GM21723 (cell line): Measurements from ENCODE around the gene PTPRN2.
"Not testable (repeated sequence)": the region's sequence is repeated elsewhere in the genome, so short reads cannot be mapped to it uniquely, and the experiment has no call there.

Experiments
- ATAC-seq: cut with Tn5 transposase; IDR thresholded peaks from one replicate; pipeline ENCODE4 v1.9.1; 2021; ENCODE audit warnings: mild to moderate bottlenecking, moderate library complexity; ENCODE audit not compliant: unreplicated experiment

Gene PTPRN2

DNA sequence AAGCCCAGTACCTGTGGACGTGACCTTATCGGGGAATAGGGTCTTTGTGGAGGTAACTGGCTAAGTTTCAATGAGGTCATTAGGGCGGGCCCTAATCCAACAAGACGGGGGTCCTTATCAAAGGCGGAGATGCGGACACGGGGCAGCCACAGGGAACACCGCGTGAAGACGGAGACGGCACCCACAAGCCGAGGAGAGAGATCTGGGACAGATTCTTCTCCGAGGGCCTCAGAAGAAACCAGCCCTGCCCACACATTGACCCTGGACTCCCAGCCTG, 733.9 kb downstream of the PTPRN2 start:
- ATAC-seq = no peak

DNA sequence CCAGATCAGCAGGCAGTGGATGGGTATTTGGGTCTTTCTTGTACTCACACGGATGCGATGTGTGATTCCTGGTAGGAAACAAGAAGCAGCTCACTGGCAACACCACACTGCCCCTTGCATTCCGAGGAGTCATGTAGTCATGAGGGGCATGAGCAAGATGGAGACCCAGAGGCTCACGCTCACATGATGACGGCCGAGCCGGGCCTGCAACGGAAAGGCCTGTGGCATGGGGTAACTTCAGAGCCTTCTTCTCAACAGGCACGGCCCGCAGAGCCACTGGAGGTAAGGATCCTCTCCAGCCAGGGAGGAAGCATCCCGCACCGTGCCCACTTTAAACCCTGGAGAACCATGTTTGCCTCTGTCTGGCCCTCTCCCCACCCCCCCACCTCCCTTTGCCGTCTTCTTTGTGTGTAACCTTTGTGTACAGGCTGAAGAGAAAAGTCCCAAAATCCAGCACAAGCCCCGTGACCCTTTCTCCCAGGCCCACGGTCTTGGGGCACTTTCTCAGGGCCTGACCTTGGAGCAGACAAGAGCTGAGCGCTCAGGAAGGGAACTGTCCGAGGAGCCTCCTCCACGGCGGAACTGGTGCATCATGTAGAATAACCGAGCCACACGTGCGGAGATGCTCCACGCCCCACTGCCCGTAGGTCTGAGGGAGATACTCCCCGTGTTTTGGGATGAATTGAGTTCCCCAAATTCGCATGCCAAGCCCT, 734.4 kb downstream of the PTPRN2 start:
- ATAC-seq = no peak

DNA sequence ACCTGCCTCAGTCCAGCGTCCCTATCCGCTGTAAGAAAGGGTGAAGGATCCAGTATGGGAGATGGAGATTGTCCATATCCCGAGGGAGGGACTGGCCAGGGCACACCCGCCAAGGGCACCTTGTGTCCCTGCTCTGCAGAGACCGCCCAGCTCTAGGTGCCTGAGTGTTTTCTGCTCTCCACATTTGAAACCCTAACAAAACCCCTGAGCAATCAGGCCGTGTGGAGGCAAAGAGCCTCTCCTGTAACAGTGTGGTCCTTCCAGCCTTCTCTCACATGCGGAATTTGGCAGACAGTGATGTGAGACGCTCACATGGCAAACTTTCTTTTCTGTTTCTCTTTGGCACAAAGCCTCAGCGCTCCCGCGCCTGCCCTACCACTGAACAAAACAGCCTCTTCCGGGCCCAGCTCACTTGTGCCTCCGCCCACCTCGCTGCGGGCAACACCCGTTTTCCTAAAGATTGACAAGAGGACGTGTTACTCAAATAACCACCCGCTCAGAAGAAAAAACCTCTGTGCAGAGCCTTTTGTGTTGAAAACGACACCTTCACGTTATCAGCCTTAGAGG, 736.0 kb downstream of the PTPRN2 start:
- ATAC-seq = no peak

DNA sequence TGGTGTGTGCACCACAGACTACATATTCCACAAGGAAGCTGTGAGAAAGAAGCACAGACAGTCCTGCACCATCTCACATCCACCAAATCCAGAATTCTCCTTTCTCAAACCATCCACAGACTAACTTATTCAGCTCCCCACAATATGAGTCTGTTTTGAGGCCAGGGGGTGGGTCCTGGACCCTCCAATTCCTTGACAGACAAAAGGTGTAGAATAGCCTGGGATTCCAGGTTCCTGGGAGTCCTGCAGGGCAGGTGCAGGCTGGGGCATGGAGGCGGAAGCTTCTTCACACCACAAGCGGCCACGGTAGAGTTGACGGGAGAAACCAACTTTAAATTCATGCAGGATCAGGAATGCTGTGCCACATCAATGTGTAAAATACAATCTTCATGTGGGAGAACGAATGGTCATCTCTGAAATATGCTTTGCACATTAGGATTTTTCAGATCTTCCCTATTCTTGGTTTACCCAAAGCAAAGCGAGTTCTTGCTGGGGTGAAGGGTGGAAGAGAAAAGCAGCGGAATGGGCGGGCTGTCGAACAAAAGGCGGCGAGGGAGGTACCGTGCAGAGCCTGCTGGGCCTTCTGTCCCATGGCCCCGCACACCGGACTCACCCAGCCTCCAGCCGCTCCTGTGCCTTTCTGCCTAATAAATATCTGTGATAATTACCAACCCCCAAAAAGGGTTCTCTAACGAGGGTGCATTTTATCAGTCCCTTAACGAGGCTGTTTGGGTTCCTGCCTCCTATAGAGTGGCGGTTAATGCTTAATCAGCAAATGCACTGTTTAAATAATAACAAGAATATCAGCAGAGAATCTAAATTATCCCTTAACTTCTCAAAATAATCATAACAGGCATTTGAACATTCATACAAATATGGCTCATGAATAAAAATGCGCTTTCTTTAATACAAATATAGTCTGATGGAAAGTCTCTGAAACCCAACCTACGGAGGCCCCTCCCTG, 736.9 kb downstream of the PTPRN2 start:
- ATAC-seq = no peak

DNA sequence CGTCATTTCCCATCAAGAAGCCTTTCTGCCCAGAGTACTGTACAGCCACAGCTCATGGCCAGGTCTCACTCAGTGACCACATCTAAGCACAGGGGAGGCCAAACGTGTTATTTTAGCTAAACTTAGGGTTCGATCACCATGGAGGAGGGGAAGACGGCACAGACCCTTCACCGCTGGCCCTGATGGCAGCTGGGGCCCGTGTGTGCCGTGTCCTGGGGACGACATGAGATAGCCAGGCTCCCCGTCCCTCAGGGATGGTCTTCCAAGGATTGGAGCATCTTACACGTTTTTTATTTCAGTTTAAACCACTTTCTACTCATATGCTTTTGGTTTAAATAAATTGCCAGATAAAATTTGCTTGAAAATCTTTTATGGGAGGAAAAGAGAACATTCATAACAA, 737.9 kb downstream of the PTPRN2 start:
- ATAC-seq = no peak

DNA sequence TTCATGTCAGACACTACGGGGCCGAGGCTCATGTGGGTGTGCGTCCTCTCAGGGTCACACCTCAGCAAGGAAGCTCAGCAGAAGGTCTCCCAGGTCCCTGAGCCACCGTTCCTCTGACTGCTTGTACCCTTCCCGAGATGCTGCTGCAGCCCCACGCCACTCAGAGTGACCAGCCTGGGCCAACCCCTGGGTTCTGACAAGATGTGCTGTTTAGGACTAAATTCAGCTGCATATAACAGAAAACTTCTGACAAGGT, 738.4 kb downstream of the PTPRN2 start:
- no peak for ATAC-seq

DNA sequence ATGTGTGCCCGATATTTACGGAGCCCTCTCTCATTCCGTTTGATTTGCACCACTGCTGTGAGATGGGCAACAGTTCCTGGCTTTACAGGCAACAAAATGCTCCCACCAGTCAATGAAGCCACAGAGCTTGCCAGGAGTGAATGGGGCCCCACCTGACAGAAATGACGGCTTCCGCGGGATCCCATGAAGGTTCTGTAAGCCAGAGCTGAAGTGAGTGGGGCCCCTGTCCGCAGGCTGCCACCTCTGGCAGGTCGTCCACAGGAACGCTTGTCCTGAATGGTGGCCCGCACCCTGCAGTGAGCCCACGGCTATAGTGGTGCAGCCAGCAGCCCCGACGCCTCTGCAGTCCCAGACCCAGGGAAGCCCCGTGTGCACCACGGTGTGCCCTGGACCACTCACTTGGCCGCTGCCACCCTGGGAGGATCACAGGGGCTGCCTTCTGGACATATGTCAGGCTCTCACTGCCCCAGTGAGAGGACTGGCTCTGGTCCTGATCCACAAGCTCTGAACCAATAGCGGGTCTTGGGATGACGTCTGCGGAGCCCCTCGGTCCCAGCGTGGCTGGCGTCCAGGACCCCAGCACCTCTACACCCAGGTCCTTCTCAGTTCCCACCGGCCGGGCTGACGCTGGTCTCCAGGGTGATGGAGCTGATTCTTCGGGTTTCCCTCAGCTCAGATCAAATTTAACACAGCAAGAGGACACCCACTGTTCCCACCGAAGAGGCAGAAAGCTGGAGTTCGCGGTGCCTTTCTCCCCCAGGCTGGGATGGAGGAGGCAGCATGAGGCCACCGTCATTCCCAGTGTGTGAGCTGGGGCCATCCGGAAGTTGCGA, 738.9 kb downstream of the PTPRN2 start:
- no peak for ATAC-seq

DNA sequence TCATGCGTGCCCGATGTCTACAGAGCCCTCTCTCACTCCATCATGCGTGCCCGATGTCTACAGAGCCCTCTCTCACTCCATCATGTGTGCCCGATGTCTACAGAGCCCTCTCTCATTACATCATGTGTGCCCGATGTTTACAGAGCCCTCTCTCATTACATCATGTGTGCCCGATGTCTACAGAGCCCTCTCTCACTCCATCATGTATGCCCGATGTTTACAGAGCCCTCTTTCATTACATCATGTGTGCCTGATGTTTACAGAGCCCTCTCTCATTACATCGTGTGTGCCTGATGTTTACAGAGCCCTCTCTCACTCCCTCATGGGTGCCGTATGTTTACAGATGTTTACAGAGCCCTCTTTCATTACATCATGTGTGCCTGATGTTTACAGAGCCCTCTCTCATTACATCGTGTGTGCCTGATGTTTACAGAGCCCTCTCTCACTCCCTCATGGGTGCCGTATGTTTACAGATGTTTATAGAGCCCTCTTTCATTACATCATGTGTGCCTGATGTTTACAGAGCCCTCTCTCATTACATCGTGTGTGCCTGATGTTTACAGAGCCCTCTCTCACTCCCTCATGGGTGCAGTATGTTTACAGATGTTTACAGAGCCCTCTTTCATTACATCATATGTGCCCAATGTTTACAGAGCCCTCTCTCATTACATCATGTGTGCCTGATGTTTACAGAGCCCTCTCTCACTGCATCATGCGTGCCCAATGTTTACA, 739.7 kb downstream of the PTPRN2 start:
- not testable (repeated sequence) for ATAC-seq

DNA sequence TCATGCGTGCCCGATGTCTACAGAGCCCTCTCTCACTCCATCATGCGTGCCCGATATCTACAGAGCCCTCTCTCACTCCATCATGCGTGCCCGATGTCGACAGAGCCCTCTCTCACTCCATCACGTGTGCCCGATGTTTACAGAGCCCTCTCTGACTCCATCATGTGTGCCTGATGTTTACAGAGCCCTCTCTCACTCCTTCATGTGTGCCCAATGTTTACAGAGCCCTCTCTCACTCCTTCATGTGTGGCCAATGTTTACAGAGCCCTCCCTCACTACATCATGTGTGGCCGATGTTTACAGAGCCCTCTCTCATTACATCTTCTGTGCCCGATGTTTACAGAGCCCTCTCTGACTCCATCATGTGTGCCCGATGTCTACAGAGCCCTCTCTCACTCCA, 740.9 kb downstream of the PTPRN2 start:
- ATAC-seq = not testable (repeated sequence)

DNA sequence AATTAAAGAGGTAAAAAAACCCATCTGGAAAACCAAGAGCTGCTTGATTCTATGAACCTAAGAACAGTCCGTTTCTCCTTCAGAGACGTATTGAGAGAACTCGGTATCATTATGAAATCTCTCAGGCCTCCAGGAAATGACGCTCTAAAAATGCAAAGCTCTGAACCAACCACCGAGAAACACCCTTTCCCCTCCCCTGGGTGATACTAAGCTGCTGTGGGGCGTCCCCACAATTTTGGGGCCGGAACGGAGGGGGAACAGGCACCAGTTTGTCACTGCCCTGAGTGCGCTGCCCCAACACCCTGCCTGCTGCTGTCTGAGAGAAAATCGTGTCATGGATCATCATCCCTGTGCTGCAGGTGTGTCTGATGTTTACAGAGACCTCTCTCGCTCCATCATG, 741.4 kb downstream of the PTPRN2 start:
- ATAC-seq = no peak

DNA sequence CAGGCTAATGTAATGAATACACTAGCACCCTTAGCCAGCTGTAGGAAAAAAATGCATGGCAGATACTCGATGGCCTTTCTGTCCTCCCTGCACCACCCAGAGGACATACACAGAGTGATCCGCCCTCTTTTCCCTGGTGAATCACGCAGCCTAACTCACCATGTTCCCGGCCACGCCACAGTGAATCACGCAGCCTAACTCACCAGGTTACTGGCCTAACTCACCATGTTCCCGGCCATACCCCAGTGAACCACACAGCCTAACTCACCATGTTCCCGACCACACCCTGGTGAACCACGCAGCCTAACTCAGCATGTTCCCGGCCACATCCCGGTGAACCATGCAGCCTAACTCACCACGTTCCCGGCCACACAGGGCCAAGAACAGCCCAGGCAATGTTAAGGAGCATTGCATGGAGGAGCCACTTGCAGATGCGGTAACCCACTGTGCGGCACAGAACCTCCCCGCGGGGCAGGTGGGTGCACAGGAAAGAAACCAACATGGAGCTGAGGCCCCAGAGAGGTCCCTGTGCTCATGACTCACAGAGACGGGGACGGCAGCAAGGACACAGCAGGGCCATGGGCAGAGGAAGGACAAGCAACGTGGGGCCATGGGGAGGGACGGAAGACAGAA, 742.3 kb downstream of the PTPRN2 start:
- no peak for ATAC-seq

DNA sequence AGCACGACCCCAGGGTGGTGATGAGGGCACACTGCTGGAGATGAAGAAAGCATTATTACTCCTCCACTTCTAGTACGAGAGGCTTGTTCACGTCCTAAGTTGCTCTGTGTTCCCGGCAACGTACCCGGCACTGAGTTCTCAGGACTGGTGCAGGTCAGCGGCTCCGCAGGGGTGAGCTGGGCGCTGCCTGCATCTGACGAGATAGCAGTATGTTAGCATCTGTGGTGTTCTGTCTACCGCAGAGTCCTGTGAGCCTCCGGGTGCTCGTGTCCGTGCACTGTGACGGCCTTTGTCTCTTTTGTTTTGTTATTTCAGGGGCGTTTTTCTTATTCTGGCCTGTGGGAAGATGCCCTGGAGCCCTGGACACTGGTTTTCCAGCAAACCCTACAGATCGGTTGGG, 743.0 kb downstream of the PTPRN2 start:
- no peak for ATAC-seq

DNA sequence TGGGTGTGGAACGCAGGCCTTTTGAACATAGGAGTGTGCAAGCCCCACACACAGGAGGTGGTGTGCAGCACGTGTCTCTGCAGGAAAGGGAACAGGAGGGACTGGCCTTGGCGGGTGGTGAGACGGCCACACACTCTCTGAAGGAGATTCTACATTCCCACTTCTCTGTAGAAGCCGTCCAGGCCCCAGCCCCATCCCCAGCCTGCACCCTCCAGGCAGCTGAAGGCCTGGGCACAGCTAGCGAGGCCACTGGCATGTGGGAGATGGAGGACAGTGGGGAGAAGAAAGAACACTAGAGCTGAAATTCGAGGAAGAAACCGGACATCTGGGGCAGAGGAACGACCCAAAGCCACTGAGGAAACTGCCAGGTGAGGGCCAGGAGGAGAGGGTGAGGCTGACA, 743.5 kb downstream of the PTPRN2 start:
- ATAC-seq = no peak

DNA sequence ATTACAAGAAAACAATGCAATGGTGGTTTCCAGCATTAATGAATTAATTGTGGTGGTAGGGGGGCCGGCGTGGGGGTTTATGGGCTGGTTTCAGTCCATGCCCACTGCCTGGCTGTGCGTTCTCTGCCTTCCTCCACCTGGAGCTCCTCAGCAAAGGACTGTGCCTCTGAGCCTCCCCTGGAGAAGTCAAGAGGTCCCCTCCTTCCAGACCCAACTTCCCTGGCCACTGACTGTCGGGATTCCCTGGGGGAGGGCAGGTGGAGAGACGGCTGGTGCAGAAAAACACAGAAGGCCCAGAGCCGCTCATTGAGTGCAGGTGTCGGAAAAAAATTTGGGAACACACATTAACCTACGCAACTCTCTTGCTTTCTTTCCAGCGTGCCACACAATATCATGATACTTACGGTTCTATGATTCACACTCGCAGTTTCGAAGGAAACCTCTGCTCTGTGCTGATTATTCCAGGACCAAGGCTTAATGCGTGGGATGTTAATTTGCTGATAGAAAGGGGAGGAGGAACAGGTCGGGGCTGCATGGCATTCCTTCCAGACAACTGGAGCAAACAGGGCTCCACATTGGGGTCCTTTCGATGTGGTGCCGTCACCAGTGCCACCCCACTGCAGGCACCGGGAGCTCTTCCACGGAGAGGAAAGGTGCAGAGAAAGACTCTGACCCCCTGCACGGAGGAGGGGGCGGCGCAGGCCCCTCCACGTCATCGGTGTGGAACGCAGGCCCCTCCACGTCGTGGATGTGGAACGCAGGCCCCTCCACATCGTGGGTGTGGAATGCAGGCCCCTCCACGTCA, 744.1 kb downstream of the PTPRN2 start:
- no peak for ATAC-seq

DNA sequence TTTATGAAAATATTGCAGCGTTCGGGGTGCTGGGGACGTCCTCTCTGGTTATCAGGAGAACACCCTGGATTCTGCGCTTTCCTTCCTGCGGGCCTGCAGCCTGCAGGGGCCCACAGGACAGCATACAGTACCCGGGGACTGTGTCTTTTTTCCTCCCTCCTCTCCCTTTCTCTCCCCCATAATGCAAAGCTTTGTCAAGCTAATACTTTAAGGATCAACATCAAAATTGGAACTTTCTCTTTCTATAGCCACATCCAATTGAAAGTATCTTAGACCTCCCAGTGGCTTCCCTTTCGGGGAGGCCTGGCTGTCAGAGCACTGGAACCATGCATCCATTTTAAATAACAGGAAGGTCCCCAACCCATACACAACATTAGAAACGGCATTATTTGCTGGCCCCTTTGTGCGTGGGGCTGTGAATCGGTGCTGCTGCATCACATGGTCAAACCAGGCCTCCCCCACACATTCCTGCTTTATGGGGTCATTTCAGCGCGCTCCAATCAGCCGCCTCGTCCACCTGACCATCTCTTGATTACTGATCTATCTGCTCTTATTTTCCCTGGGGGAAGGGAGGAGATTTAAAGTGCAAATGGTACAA, 745.8 kb downstream of the PTPRN2 start:
- ATAC-seq = no peak

DNA sequence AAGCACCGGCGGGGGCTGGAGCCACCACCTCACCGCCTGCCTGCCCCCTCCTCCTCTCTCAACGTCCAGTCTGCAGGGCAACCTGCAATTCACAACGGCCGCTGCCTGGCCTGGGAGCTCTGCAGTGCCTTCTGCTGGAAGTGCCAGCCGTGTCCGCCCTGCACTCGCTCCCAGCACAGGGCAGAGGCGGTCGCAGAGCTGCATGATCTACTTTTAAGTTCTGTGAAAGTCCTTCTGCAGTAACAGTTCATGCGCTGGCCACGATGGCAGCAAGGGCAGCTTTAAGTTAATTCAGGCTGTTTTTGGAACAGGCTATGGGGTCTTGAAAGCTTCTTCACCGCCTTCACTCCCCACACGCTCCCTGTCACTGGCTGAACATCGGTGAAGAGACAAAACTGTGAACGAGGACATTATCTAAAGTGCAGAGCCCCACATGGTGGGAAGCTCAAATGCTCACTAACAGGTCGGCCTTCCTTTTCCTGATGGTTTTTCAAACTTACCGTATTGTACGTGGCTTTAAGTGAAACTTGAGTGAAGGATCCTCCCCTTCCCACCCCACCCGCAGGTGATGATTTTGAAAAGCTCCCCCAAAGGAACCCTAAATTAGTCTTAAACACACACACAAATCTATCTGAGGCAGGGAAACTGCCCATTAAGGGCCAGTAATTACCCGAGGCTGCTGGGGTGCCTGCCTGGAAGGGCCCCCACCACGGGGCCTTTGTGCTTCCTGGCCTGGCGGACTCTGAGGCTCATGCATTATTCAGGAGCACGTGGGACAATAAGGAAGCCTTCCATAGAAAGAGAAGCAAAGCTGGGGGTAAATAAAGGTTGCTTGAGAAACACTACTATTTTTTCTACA, 746.5 kb downstream of the PTPRN2 start:
- ATAC-seq = no peak

DNA sequence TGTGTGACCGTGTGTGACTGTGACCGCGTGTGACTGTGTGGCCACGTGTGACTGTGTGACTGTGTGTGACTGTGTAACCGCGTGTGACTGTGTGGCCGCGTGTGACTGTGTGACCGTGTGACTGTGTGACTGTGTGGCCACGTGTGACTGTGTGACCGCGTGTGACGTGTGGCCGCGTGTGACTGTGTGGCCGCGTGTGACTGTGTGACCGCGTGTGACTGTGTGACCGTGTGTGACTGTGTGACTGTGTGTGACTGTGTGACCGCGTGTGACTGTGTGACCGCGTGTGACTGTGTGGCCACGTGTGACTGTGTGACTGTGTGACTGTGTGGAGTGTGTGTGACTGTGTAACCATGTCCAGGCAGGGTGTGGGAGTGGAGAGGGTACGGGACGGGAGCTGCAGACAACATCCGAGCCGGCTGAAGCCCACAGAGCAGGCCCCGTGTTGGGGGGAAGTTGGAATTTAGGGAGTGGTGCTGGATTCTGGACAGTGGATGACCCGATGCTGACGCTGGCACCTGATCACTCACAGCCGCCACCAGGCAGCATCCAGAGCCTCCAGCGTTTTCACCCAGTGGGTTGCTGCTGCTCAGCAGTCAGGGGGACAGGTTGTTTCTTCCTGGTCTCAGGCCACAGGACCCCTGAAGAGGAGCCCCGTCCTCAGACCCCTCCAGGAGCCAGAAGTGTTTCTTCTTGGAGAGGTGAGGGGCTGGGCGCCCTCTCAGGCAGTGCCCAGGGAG, 747.3 kb downstream of the PTPRN2 start:
- ATAC-seq = no peak
